GM12892 (cell line): ENCODE data around the gene SECTM1.

Experiments
- POLR2A ChIP-seq: IDR thresholded peaks from 2 replicates; pipeline ENCODE4 v1.6.1; 2011; ENCODE audit warnings: low read depth, low read length, control low read depth
- POLR2AphosphoS5 ChIP-seq: IDR thresholded peaks from 2 replicates; pipeline ENCODE4 v1.6.1; 2011; ENCODE audit warnings: low read depth, low read length, control low read depth

DNA sequence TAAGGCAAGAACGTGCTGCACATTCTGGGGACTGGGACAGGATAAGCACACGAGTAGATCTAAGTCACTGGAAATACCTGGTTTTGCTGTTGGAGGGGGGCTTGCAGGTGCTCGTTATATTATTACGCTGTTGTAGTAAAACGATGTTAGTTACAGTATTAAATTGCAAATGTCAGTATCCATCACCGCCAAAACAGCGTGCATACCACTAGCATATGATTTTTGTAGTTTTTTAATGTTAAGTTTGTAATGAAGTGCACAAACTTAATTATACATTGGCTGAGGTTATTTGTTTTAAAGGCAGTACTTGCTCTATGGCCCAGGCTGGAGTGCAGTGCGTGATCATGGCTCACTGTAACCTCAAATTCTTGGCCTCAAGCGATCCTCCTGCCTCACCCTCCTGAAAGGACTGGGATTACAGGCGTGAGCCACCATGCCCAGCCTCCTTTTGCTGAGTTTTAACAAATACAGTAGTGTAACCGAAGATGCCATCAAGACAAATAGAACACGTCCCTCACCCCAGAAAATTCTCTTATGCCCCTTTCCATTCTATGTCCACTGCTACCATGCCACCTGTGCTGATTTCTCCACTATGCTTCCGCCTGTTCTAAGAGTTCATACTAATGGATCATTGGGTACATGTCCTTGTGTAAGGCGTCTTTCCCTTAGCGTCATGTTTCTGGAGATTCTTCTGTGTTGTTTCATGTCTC lies 39.3 kb downstream of the SECTM1 start:
- TF ChIP-seq POLR2AphosphoS5 = no peak
- no peak for TF ChIP-seq POLR2A
